PFSK-1 (cell line): ENCODE results near the gene PLEKHJ1.

Experiments used
- POLR2AphosphoS5 ChIP-seq: IDR thresholded peaks from 2 replicates; pipeline ENCODE4 v1.6.1; 2012; ENCODE audit warnings: low read depth, mild to moderate bottlenecking, control low read depth, low read length, moderate library complexity
- TAF1 ChIP-seq: IDR thresholded peaks from 2 replicates; pipeline ENCODE4 v1.6.1; 2012; ENCODE audit warnings: low read length, control low read depth, borderline replicate concordance; ENCODE audit not compliant: insufficient read depth
- TF ChIP-seq, protein P1 (sequence below), 2 experiments: IDR thresholded peaks; 2 replicates each; pipeline versions ENCODE4 v1.6.1 to v1.8.0; 2011 to 2012; ENCODE audit warnings: low read depth in 2 of 2, low read length in 2 of 2, control low read depth in 1 of 2, inconsistent platforms in 1 of 2, mild to moderate bottlenecking in 1 of 2, moderate library complexity in 1 of 2; ENCODE audit not compliant: insufficient read depth in 1 of 2

DNA sequence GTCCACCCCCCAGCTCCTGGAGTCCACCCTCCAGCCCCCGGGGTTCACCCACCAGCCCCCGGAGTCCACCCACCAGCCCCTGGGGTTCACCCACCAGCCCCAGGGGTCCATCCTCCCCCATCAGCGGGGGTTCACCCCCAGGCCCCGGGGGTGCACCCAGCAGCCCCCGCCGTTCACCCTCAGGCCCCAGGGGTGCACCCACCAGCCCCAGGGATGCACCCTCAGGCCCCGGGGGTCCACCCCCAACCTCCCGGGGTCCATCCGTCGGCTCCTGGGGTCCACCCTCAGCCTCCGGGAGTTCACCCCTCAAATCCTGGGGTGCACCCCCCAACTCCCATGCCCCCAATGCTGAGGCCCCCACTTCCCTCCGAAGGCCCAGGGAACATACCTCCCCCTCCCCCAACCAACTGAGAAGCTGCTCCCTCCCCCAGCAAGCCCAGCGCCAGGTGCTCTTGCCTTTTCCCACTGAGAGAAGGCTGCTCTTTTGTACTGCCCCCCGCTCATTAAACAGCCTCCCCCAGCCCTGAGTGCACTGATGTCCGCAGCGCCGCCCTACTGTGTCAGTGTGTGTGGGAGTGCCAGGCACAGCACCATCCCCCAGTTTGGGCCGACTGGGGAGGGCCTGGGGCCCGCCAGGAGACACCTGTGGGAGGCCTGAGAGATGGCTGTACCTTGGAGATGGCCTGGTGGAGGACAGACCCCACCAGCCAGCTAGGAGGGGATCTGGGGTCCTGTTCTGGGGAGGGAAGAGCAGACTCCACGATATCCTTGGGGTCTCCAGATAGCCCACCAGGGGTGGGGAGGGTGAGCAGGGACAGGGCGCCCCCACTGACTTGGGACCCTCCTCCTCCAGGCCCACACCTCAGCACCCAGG, 12.2 kb upstream of the PLEKHJ1 start:
- TF ChIP-seq, protein P1, sequence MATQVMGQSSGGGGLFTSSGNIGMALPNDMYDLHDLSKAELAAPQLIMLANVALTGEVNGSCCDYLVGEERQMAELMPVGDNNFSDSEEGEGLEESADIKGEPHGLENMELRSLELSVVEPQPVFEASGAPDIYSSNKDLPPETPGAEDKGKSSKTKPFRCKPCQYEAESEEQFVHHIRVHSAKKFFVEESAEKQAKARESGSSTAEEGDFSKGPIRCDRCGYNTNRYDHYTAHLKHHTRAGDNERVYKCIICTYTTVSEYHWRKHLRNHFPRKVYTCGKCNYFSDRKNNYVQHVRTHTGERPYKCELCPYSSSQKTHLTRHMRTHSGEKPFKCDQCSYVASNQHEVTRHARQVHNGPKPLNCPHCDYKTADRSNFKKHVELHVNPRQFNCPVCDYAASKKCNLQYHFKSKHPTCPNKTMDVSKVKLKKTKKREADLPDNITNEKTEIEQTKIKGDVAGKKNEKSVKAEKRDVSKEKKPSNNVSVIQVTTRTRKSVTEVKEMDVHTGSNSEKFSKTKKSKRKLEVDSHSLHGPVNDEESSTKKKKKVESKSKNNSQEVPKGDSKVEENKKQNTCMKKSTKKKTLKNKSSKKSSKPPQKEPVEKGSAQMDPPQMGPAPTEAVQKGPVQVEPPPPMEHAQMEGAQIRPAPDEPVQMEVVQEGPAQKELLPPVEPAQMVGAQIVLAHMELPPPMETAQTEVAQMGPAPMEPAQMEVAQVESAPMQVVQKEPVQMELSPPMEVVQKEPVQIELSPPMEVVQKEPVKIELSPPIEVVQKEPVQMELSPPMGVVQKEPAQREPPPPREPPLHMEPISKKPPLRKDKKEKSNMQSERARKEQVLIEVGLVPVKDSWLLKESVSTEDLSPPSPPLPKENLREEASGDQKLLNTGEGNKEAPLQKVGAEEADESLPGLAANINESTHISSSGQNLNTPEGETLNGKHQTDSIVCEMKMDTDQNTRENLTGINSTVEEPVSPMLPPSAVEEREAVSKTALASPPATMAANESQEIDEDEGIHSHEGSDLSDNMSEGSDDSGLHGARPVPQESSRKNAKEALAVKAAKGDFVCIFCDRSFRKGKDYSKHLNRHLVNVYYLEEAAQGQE (IDR thresholded peaks at IDR 0.05; ENCODE audit: insufficient read depth in 1 of 2, low read depth in 2 of 2, low read length in 2 of 2), result no peak
- no peak for TF ChIP-seq TAF1
- TF ChIP-seq POLR2AphosphoS5, result no peak
